MCF 10A (cell line): ENCODE measurements around the gene GGT6. TPM values are rescaled to one million over a fixed set of nuclear protein-coding genes. Genes with fewer than 3 reads are reported as not detected.
"Not testable (repeated sequence)": the region's sequence is repeated elsewhere in the genome, so short reads cannot be mapped to it uniquely, and the experiment has no call there.

ENCODE experiments used
- BruUV-seq: library from RNA; stranded (reverse); fragments of 400-500 nt; replicated peaks from 2 replicates; lab custom pipeline; 2021; lab: Mats Ljungman, UMichigan
- CTCF ChIA-PET: fragments of 300-600 bp; sonication (Branson Sonifier 250); formaldehyde crosslinking; extraction: SDS; loops from one replicate; lab custom pipeline; 2021; ENCODE audit warnings: antibody characterized with exemption, inconsistent platforms; lab: Yijun Ruan, JAX
- POLR2A ChIA-PET: fragments of 300-600, 350-650 bp; sonication (Branson Sonifier 250); formaldehyde crosslinking; extraction: SDS; loops from one replicate; lab custom pipeline; 2020; ENCODE audit warnings: antibody characterized with exemption, inconsistent platforms; lab: Yijun Ruan, JAX
- DNase-seq: peaks from one replicate; pipeline ENCODE4 v3.0.0-alpha.2; 2018; ENCODE audit not compliant: unreplicated experiment
- H3K27ac Mint-ChIP-seq: one replicate; pipeline ENCODE4 v1.8.0; 2022; ENCODE audit warnings: mild to moderate bottlenecking, low read depth, mixed read lengths; ENCODE audit not compliant: unreplicated experiment
- H3K27me3 Mint-ChIP-seq: one replicate; pipeline ENCODE4 v1.8.0; 2022; ENCODE audit warnings: mixed read lengths; ENCODE audit not compliant: insufficient read depth, unreplicated experiment
- H3K36me3 Mint-ChIP-seq: one replicate; pipeline ENCODE4 v1.8.0; 2022; ENCODE audit warnings: mild to moderate bottlenecking, moderate library complexity, mixed read lengths; ENCODE audit not compliant: insufficient read depth, unreplicated experiment
- H3K4me1 Mint-ChIP-seq: one replicate; pipeline ENCODE4 v1.8.0; 2022; ENCODE audit warnings: mixed read lengths; ENCODE audit not compliant: insufficient read depth, unreplicated experiment
- H3K4me3 Mint-ChIP-seq: one replicate; pipeline ENCODE4 v1.8.0; 2022; ENCODE audit warnings: mild to moderate bottlenecking, moderate library complexity, mixed read lengths; ENCODE audit not compliant: unreplicated experiment
- H3K9me3 Mint-ChIP-seq: one replicate; pipeline ENCODE4 v1.8.0; 2022; ENCODE audit warnings: mixed read lengths; ENCODE audit not compliant: unreplicated experiment
- CTCF ChIP-seq: fragments of 200-600 bp; IDR thresholded peaks from one replicate; pipeline ENCODE4 v1.8.0; 2022; ENCODE audit warnings: antibody characterized with exemption, mild to moderate bottlenecking; ENCODE audit not compliant: unreplicated experiment
- intact Hi-C: fragments of 100-400 bp; cut with micrococcal nuclease; formaldehyde crosslinking; loops from 2 replicates; pipeline ENCODE4 v1.14.1; 2022
- total RNA-seq: library from RNA; stranded (reverse); gene quantifications from 2 replicates; pipeline ENCODE4 v1.2.3, GENCODE V29; 2022

GGT6 gene
- total RNA-seq, 1 experiment from 2014 or later: not detected

GRCh38 chr17:4591529-4591928, 31.2 kb upstream of the GGT6 start:
- no TSS peak for BruUV-seq
- ChIA-PET POLR2A (interaction anchor here (0.6 kb wide), 1 partner anchor 39 kb away, joined by 4 read pairs; no protein-coding TSS in a partner anchor), CTCF (no interaction called here)
- DNase-seq: no peak
- Mint-ChIP-seq H3K27me3 (peaks cover 31% of the 10 kb centered on the region), H3K27ac (no peak overlapping the region), H3K4me1 (no peaks in the 10 kb centered on the region), H3K4me3 (no peak overlapping the region), H3K36me3 (no peaks in the 10 kb centered on the region), H3K9me3 (no peaks in the 10 kb centered on the region)
- TF ChIP-seq CTCF: no peak
- intact Hi-C loops: no loop called here

GRCh38 chr17:4590981-4591453, 30.6 kb upstream of the GGT6 start:
- no peak for DNase-seq
- intact Hi-C loops: no loop called here
- no peak overlapping the region for H3K4me3 Mint-ChIP-seq
- no peak for TF ChIP-seq CTCF
- no TSS peak for BruUV-seq
- H3K27me3 Mint-ChIP-seq: peaks cover 36% of the 10 kb centered on the region
- H3K36me3 Mint-ChIP-seq: no peaks in the 10 kb centered on the region
- H3K27ac Mint-ChIP-seq: no peak overlapping the region
- POLR2A ChIA-PET: interaction anchor here (0.6 kb wide), 1 partner anchor 38 kb away, joined by 4 read pairs; no protein-coding TSS in a partner anchor
- CTCF ChIA-PET: no interaction called here
- no peaks in the 10 kb centered on the region for H3K4me1 Mint-ChIP-seq
- no peaks in the 10 kb centered on the region for H3K9me3 Mint-ChIP-seq

GRCh38 chr17:4590042-4590441, 29.7 kb upstream of the GGT6 start:
- H3K4me1 Mint-ChIP-seq, H3K36me3 Mint-ChIP-seq, H3K4me3 Mint-ChIP-seq, H3K27ac Mint-ChIP-seq, H3K9me3 Mint-ChIP-seq, POLR2A ChIA-PET, BruUV-seq, intact Hi-C loops, DNase-seq: not testable (repeated sequence)
- CTCF ChIA-PET: interaction anchor here (1.1 to 1.7 kb wide), 2 partner anchors 23 to 25 kb away, joined by 3 to 4 read pairs; no protein-coding TSS in a partner anchor
- H3K27me3 Mint-ChIP-seq: peaks cover 46% of the 10 kb centered on the region

- no peak overlapping the region for H3K4me3 Mint-ChIP-seq
- no peaks in the 10 kb centered on the region for H3K36me3 Mint-ChIP-seq
- peaks cover 50% of the 10 kb centered on the region for H3K27me3 Mint-ChIP-seq
- no TSS peak for BruUV-seq
- no peak for DNase-seq
- ChIA-PET CTCF (interaction anchor here (1.1 to 1.7 kb wide), 2 partner anchors 22 to 24 kb away, joined by 3 to 4 read pairs; no protein-coding TSS in a partner anchor), POLR2A (no interaction called here)
- intact Hi-C loops: no loop called here
- no peaks in the 10 kb centered on the region for H3K4me1 Mint-ChIP-seq
- no peak overlapping the region for H3K27ac Mint-ChIP-seq
- no peaks in the 10 kb centered on the region for H3K9me3 Mint-ChIP-seq
- no peak for TF ChIP-seq CTCF
Measured at GRCh38 chr17:4588898-4589625, 28.7 kb upstream of the GGT6 start.
